Fibroblast of lung (primary cell): ENCODE results near the gene SMIM31. TPM values are rescaled to one million over a fixed set of nuclear protein-coding genes. Genes with fewer than 3 reads are reported as not detected.

Source experiments
- DNase-seq, 2 donors: peaks; one replicate each; pipeline versions ENCODE4 v3.0.0 to v3.0.0-alpha.2; 2010; ENCODE audit warnings: low read depth in 2 of 2
- H2AFZ ChIP-seq: 2 replicates; pipeline ENCODE4 v1.5.1; 2012; ENCODE audit warnings: low read length, control low read depth, inconsistent platforms
- H3K27ac ChIP-seq: 2 replicates; pipeline ENCODE4 v1.5.1; 2011; ENCODE audit warnings: low read length, control low read depth; ENCODE audit not compliant: insufficient read depth
- H3K27me3 ChIP-seq: 2 replicates; pipeline ENCODE4 v1.5.1; 2011; ENCODE audit warnings: mild to moderate bottlenecking, low read length; ENCODE audit not compliant: control insufficient read depth, insufficient read depth
- H3K36me3 ChIP-seq: 2 replicates; pipeline ENCODE4 v1.5.1; 2011; ENCODE audit warnings: low read length; ENCODE audit not compliant: control insufficient read depth, insufficient read depth
- H3K4me1 ChIP-seq: 2 replicates; pipeline ENCODE4 v1.5.1; 2011; ENCODE audit warnings: low read length; ENCODE audit not compliant: control insufficient read depth, insufficient read depth; ENCODE audit errors: extremely low read depth
- H3K4me2 ChIP-seq: 2 replicates; pipeline ENCODE4 v1.5.1; 2011; ENCODE audit warnings: low read length, control low read depth; ENCODE audit not compliant: insufficient read depth; ENCODE audit errors: extremely low read depth
- H3K4me3 ChIP-seq, 4 experiments: fragments of 200-600 bp in 1 of 4; sonication (generic) in 1 of 4; replicated peaks in 1 of 4; 2 replicates each; pipeline ENCODE4 v1.5.1; 2011 to 2016; ENCODE audit warnings: low read length in 4 of 4, low read depth in 3 of 4, mild to moderate bottlenecking in 3 of 4, control low read depth in 2 of 4, inconsistent platforms in 1 of 4, mixed read lengths in 1 of 4; ENCODE audit not compliant: insufficient read depth in 1 of 4; ENCODE audit errors: control extremely low read depth in 1 of 4
- H3K79me2 ChIP-seq: 2 replicates; pipeline ENCODE4 v1.5.1; 2012; ENCODE audit warnings: mild to moderate bottlenecking, low read length, inconsistent platforms; ENCODE audit not compliant: control insufficient read depth, insufficient read depth
- H3K9ac ChIP-seq: 2 replicates; pipeline ENCODE4 v1.5.1; 2011; ENCODE audit warnings: mild to moderate bottlenecking, low read length, control low read depth; ENCODE audit not compliant: insufficient read depth
- H3K9me3 ChIP-seq: 2 replicates; pipeline ENCODE4 v1.5.1; 2012; ENCODE audit warnings: low read depth, low read length; ENCODE audit not compliant: control insufficient read depth, insufficient read depth
- H4K20me1 ChIP-seq: 2 replicates; pipeline ENCODE4 v1.5.1; 2011; ENCODE audit warnings: low read length; ENCODE audit not compliant: control insufficient read depth, insufficient read depth; ENCODE audit errors: extremely low read depth
- CTCF ChIP-seq, 2 donors: IDR thresholded peaks in 1 of 2; conservative IDR thresholded peaks in 1 of 2; 1 replicate in 1 of 2; 2 replicates in 1 of 2; pipeline ENCODE4 v1.5.1; 2011 to 2012; ENCODE audit warnings: low read length in 2 of 2, control low read depth in 1 of 2, inconsistent platforms in 1 of 2, low read depth in 1 of 2, mild to moderate bottlenecking in 1 of 2
- EZH2 ChIP-seq: IDR thresholded peaks from 2 replicates; pipeline ENCODE4 v1.5.1; 2012; ENCODE audit warnings: low read length, control low read depth, mild to moderate bottlenecking; ENCODE audit errors: missing control alignments
- polyA minus RNA-seq: library from RNA; depleted of rRNA, polyadenylated mRNA; stranded (reverse); fragments of >200 nt; gene quantifications from 2 replicates; pipeline ENCODE4 v1.2.3, GENCODE V29; 2011; ENCODE audit warnings: low replicate concordance
- polyA plus RNA-seq, 2 donors: library from polyadenylated mRNA; depleted of rRNA in 1 of 2; stranded (reverse) in 1 of 2; unstranded in 1 of 2; fragments of >200 nt; gene quantifications; 2 replicates each; pipeline ENCODE4 v1.2.1, GENCODE V29; 2011 to 2012; ENCODE audit warnings: missing spikeins in 1 of 2
- total RNA-seq: library from RNA; depleted of rRNA; stranded (reverse); fragments of >200 nt; gene quantifications from 2 replicates; pipeline ENCODE4 v1.2.1, GENCODE V29; 2014

The SMIM31 gene
- total RNA-seq (not detected in 2 replicates), polyA plus RNA-seq (not detected in 2 replicates), polyA minus RNA-seq (not detected in 2 replicates)
- not detected in 2 replicates for polyA plus RNA-seq (2012)

- no peaks in the 10 kb centered on the region for H4K20me1 ChIP-seq
- H3K4me1 ChIP-seq = no peaks in the 10 kb centered on the region
- no peak for TF ChIP-seq CTCF (conservative IDR thresholded peaks at IDR 0.05 in 1 of 2, IDR thresholded peaks at IDR 0.05 in 1 of 2; ENCODE audit: low read depth in 1 of 2, low read length in 2 of 2)
- no peak for TF ChIP-seq EZH2
- H3K36me3 ChIP-seq = no peaks in the 10 kb centered on the region
- no peak within 1 kb of the TSS for H3K4me2 ChIP-seq
- H3K79me2 ChIP-seq = no peaks in the 10 kb centered on the region
- DNase-seq = no peak
- no peak within 1 kb of the TSS for H3K27ac ChIP-seq
- H3K27me3 ChIP-seq = no peaks in the 10 kb centered on the region
- no peaks in the 10 kb centered on the region for H3K9me3 ChIP-seq
- H3K9ac ChIP-seq = no peak within 1 kb of the TSS
- H3K4me3 ChIP-seq = no peak within 1 kb of the TSS
- H2AFZ ChIP-seq = no peak within 1 kb of the TSS
These were observed at the start of gene SMIM31 for GRCh38 chr4:164753873-164754488. SMIM31 (plus strand) TSS chr4:164754131; CDS start chr4:164770444, 16,313 bp downstream.

- Histone ChIP-seq H3K9ac (no peak overlapping the region), H4K20me1 (no peaks in the 10 kb centered on the region), H2AFZ (no peak overlapping the region), H3K27me3 (no peaks in the 10 kb centered on the region), H3K27ac (no peak overlapping the region), H3K36me3 (no peaks in the 10 kb centered on the region), H3K4me1 (no peaks in the 10 kb centered on the region), H3K79me2 (no peaks in the 10 kb centered on the region), H3K9me3 (no peaks in the 10 kb centered on the region), H3K4me3 (no peak overlapping the region), H3K4me2 (no peak overlapping the region)
- TF ChIP-seq EZH2 (no peak), CTCF (conservative IDR thresholded peaks at IDR 0.05 in 1 of 2, IDR thresholded peaks at IDR 0.05 in 1 of 2; ENCODE audit: low read depth in 1 of 2, low read length in 2 of 2) (no peak)
- DNase-seq = no peak
These were observed 47.3 kb upstream of the SMIM31 start for GRCh38 chr4:164706675-164707074.

GRCh38 chr4:164716901-164717300 lies 37.0 kb upstream of the SMIM31 start:
- no peak overlapping the region for H2AFZ ChIP-seq
- H3K79me2 ChIP-seq = no peaks in the 10 kb centered on the region
- no peak for DNase-seq
- H3K27ac ChIP-seq = no peak overlapping the region
- no peaks in the 10 kb centered on the region for H3K9me3 ChIP-seq
- TF ChIP-seq CTCF (conservative IDR thresholded peaks at IDR 0.05 in 1 of 2, IDR thresholded peaks at IDR 0.05 in 1 of 2; ENCODE audit: low read depth in 1 of 2, low read length in 2 of 2) = no peak
- no peak for TF ChIP-seq EZH2
- H3K36me3 ChIP-seq = no peaks in the 10 kb centered on the region
- H3K4me2 ChIP-seq = no peak overlapping the region
- H3K27me3 ChIP-seq = no peaks in the 10 kb centered on the region
- no peaks in the 10 kb centered on the region for H4K20me1 ChIP-seq
- H3K9ac ChIP-seq = no peak overlapping the region
- H3K4me1 ChIP-seq = no peaks in the 10 kb centered on the region
- H3K4me3 ChIP-seq = no peak overlapping the region
